ENCODE data around the gene UPP2.

Gene UPP2

DNA sequence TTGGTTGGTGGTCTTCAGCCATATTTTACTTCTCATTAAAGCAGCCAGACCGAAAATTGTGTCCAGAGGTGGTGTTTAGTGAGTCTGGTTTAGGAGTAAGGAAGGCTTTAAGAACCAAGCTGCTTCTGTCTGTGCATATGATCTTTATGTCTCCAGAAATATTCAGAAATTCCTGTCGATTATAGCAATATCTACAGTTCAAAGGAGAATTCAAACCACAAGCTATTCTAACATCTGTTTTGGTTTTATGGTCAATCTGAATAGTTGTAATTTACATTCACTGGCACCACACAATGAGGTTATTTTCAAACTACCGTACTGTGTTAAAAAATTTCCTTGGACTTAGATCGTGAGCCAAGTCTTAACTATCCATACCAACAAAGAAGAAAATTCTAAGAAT is 11.3 kb downstream of the UPP2 start:
- DNase-seq, result no peak

DNA sequence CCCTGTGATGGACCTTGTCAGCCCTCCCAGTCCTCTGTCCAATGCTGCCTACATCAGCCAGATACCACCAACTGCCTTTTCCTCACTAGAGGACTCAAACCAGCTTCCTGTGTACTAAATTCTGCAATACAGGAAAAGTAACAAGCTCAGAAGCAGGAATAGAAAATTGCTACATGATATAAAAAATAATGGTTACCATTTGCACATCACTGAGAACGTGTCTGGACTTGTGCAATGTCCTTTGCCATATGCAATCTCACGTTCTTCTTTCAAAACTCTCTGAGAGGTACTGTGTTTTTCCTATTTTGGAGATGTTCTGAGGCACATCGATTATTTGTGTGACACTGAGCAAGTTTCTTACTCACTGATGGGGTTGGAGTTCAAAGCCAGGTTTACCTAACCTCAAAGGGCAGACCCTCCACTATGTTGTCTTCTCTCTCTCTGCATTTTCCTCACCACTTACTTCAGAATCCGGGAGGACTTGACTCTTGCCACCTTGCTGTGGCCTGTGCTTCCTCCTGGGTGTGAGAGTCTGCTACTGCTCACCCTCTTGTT is 12.1 kb downstream of the UPP2 start:
- DNase-seq, result no peak

GRCh38 chr2:158114516-158114915 is 12.8 kb downstream of the UPP2 start:
- no peak for DNase-seq

GRCh38 chr2:158115202-158115767 is 13.6 kb downstream of the UPP2 start:
- no peak for DNase-seq

GRCh38 chr2:158116936-158117335 is 15.3 kb downstream of the UPP2 start:
- DNase-seq, result no peak

GRCh38 chr2:158120102-158120501 is 18.4 kb downstream of the UPP2 start:
- no peak for DNase-seq

GRCh38 chr2:158120664-158121641 is 19.3 kb downstream of the UPP2 start:
- no peak for DNase-seq

DNA sequence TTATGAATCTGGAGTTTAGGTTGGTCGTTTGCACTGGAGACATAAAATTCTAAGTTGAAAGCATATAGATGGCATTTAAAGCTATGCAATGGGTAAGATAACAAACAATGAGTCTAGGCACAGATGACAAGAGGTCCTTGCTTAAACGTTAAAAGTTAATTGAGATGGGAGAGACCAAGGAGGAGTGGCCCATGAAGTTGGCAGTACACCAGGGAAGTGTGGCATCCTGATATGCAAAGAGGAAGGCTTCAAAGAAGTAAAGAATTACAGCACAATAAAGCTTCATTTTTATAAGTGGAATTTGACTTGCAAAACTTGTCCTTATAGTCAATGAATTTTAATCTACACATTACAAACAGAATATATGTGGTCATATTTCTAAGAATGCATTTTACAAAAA is 23.2 kb downstream of the UPP2 start:
- no peak for DNase-seq

DNA sequence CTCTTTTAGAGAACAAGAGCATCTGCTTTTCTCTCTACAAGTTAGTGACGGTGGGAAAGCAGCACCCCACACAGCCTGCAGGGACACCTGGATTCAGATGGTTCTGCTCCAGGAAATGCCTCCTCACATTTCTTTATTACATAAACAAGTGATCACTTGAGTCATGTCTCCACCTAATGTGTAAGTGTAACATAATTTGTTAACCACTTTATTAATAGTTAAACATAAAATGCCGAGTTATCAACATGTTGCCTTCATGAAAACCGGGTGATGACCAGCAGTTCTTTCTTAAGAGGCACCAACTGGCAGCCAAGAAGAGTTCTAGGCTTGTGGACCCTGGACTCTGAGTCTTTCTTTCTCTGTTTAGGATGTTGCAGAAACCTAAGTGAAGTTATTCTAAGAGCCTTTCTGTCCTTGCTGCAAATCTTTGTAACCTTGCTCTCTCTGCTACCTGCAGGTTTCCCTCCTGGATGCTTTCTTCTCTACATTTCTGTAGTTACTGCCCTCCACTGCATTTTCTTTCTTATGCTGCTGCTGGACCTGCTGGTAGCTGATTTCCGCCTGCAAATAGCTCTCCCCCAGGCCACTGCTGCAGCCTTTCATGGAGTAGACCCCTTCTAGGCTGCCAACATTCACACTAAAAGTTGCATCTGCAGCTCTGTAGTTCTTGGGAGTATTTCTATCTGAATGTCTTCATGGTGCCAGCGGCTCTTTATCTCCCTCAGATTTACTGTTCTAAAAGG is 24.3 kb downstream of the UPP2 start:
- DNase-seq, result no peak

- DNase-seq, result no peak
Observed at GRCh38 chr2:158127380-158127804, 25.7 kb downstream of the UPP2 start.

- DNase-seq, result no peak
Observed at GRCh38 chr2:158128168-158128973, 26.7 kb downstream of the UPP2 start.

DNA sequence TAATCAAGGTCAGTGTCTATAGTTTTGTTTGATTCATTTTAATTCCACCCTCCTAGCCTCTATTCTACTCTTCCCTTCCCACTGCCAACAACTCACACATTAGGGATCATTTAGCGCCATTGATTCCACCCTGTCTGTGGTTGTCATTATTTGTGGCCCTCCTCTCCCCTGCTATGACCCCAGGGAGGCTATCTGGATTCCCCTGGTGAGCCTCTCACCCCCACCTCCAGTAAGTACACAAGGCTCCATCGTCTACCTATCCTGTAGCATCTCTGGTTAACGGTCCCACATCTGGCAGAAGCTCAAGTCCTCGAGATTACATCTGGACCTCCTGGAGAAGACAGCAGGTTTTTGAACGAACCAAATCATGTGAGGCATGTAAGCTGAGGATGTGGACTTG is 27.4 kb downstream of the UPP2 start:
- DNase-seq, result no peak

GRCh38 chr2:158130832-158131473 is 29.3 kb downstream of the UPP2 start:
- no peak for DNase-seq

GRCh38 chr2:158131483-158131912 is 29.8 kb downstream of the UPP2 start:
- DNase-seq, result no peak

DNA sequence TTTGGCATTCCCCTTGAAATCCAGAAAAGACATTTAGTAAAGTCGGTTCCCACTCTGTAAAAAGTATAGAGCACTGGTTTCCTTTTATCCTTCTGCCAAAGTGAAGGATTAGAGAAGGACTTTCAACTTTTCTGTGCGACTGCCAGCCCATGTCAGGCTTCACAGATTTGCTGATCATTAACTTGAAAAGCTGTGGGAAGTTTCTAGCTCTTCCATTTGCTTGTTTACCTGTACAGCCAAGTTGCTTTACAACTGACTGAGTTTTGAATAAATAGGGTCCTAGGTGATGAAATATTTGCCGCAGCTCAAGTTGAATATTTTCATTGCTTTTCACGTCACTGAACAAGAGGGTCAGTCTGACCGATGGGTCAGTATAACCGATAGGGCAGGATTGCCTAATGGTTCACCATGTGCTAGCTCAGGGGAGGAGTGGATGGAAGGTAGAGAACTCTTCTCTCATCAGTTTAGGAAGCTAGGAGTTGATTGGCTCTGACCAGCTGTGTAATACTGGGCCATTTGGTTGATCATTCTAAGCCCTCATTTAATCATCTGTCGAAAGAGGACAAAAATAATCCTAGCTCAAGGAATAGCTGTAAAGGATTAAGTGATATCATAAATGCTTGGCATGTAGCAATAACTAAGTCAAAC is 30.4 kb downstream of the UPP2 start:
- DNase-seq, result no peak

DNA sequence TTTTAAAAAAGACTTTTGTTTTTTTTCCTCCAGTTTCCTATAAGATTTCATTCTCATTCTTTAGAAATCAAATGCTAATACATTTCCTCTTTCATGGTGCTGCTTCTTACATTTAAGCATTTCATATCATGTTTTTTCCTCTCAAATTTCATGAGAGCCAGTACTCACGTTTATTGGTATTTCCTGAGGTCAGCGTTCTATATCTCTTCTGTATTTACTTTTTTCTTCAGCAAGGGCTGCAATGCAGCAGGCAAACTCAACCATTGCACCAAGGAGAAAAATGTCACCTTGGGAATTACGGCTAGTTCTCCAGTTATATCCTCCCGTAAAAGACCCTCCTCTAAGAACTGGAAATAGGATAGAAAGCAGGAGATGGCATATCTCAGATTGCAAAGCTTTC is 32.4 kb downstream of the UPP2 start:
- DNase-seq, result no peak

DNA sequence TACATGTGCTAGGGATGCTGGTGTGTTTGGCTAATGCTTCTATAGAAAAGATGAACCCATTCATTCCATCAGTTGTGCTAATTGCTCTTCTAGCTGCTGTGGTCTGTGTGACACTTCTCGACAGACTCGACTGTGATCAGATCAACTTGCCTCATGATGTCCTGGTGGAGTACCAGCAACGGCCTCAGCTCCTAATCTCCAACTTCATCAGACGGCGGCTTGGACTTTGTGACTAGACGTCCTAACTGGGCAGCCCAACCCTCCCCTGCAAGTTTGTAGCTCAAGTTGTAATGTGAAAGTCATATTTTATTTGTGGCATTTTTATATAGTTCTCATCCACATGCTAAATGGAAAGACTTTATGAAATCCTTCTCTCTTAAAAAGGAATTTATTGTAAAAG is 33.0 kb downstream of the UPP2 start:
- no peak for DNase-seq

- no peak for DNase-seq
Observed at GRCh38 chr2:158135096-158135495, 33.4 kb downstream of the UPP2 start.

DNA sequence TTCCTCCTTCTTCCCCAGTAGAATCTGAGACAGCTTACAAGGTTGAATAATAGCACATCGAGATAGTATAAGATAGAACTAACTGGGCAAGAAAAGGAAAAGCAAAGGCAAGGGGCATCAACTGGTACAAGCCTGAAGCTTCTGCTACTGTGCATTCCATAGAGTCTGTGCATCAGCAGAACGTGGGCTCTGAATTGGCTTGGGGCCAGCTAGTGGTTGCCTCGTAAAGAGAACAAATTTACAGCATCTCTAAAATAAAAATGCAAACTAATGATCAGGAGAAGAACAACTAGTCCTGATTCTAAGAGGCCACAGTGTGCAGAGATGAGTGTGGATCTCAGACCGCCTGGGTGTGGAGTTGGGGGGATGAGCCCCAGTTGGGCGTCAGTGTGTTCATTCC is 36.6 kb downstream of the UPP2 start:
- no peak for DNase-seq

DNA sequence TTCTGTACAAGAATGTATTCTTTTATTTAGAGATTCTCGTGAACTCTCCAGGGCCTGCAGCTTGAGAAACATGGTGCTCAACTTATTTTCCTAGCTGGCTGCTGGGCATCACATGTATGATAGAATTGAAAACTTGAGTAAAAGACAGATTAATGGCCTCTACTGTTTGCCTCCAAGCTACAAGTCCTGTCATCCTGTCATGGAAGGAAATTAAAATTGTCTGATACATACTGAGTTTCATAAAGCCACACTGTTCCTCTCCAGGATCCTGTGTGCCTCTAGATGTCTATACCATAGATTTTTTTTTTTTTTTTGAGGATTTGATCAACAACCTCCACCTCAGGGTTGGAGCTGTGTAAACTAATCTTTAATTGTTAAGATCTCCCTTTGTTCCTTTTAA is 38.5 kb downstream of the UPP2 start:
- no peak for DNase-seq

DNA sequence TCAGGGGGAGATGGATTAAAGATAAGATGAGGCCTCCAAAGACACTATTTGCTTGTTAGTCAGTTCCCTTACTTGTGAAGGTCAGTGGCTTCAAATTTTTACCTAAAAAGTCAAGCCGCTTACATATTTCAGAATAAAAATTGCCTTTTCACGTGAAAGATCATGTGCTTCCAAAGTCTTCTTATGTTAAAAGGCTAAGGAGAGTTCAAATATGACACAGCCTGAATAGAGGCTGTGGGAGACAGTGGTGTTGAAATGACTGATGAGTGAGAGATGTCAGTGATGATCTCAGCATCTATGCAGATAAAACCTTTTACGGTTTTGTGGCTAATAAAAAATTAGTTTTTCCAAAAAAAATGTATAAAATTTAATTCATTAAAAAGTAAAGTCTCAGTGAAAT is 40.5 kb downstream of the UPP2 start:
- DNase-seq, result no peak

Measured in DMS79 (cell line).